HCT116 (cell line): ENCODE data around the gene ADAM19. TPM values are rescaled to one million over a fixed set of nuclear protein-coding genes. Genes with fewer than 3 reads are reported as not detected.

Experiments used
- ATAC-seq: fragments of 200-7000 bp; cut with Tn5 transposase; 2 replicates; pipeline ENCODE4 v1.9.1; 2020; ENCODE audit warnings: mild to moderate bottlenecking, moderate library complexity
- BruUV-seq: library from RNA; stranded (reverse); fragments of 400-500 nt; replicated peaks from 2 replicates; lab custom pipeline; 2021; lab: Mats Ljungman, UMichigan
- CTCF ChIA-PET: fragments of 300-600 bp; sonication (Branson Sonifier 250); formaldehyde crosslinking; loops from one replicate; lab custom pipeline; 2021; ENCODE audit warnings: antibody characterized with exemption; lab: Charles Lee
- POLR2A ChIA-PET: fragments of 300-600, 350-600 bp; sonication (Branson Sonifier 250); formaldehyde crosslinking; loops from one replicate; lab custom pipeline; 2021; ENCODE audit warnings: antibody characterized with exemption; lab: Charles Lee
- RAD21 ChIA-PET, 2 experiments: fragments of 300-600 bp; sonication (Branson Sonifier 250); formaldehyde crosslinking; loops; one replicate each; lab custom pipeline; 2023; ENCODE audit warnings: low total read pairs in 2 of 2; ENCODE audit not compliant: uncharacterized antibody in 2 of 2, unreplicated experiment in 2 of 2, low non-redundant PET in 1 of 2; lab: Charles Lee
- DNase-seq: peaks from one replicate; pipeline ENCODE4 v3.0.0-alpha.2; 2010; ENCODE audit warnings: low read depth, low spot score
- H2AFZ ChIP-seq: fragments of 200-600 bp; shearing (Covaris generic), sonication (generic); 2 replicates; pipeline ENCODE4 v1.6.1; 2017; ENCODE audit warnings: low read depth, mixed run types, mixed read lengths, antibody characterized with exemption, low read length; ENCODE audit not compliant: poor library complexity, severe bottlenecking
- H3K27ac ChIP-seq: 2 replicates; pipeline ENCODE4 v1.5.1; 2012; ENCODE audit warnings: low read depth, low read length
- H3K27me3 ChIP-seq: fragments of 200-600 bp; sonication (generic); 2 replicates; pipeline ENCODE4 v1.6.1; 2016; ENCODE audit warnings: mixed run types, low read length, mixed read lengths; ENCODE audit not compliant: insufficient read depth
- H3K36me3 ChIP-seq, 2 experiments: fragments of 200-500 bp in 1 of 2; fragments of 200-600 bp in 1 of 2; sonication (Bioruptor generic) in 1 of 2; sonication (generic) in 1 of 2; 2 replicates each; pipeline versions ENCODE4 v1.5.1 to v1.6.1; 2014 to 2016; ENCODE audit warnings: low read length in 2 of 2, inconsistent platforms in 1 of 2, mixed read lengths in 1 of 2, mixed run types in 1 of 2; ENCODE audit not compliant: insufficient read depth in 2 of 2, control insufficient read depth in 1 of 2
- H3K4me1 ChIP-seq, 2 experiments: fragments of 200-600 bp in 1 of 2; sonication (generic) in 1 of 2; 2 replicates each; pipeline versions ENCODE4 v1.5.1 to v1.6.1; 2012 to 2017; ENCODE audit warnings: low read length in 2 of 2, inconsistent platforms in 1 of 2, mild to moderate bottlenecking in 1 of 2, mixed read lengths in 1 of 2, mixed run types in 1 of 2, moderate library complexity in 1 of 2; ENCODE audit not compliant: insufficient read depth in 2 of 2, control insufficient read depth in 1 of 2
- H3K4me2 ChIP-seq: fragments of 200-600 bp; sonication (generic); 2 replicates; pipeline ENCODE4 v1.6.1; 2017; ENCODE audit warnings: mixed run types, low read length, mixed read lengths
- H3K4me3 ChIP-seq, 2 experiments: fragments of 200-600 bp in 1 of 2; sonication (generic) in 1 of 2; replicated peaks in 1 of 2; 2 replicates each; pipeline ENCODE4 v1.5.1; 2011 to 2016; ENCODE audit warnings: low read length in 2 of 2, control low read depth in 1 of 2, low read depth in 1 of 2, mild to moderate bottlenecking in 1 of 2, mixed read lengths in 1 of 2, mixed run types in 1 of 2
- H3K79me2 ChIP-seq: fragments of 200-600 bp; sonication (generic); 2 replicates; pipeline ENCODE4 v1.6.1; 2017; ENCODE audit warnings: mild to moderate bottlenecking, mixed run types, low read length, moderate library complexity, mixed read lengths; ENCODE audit not compliant: insufficient read depth
- H3K9ac ChIP-seq: fragments of 200-600 bp; sonication (generic); 2 replicates; pipeline ENCODE4 v1.6.1; 2016; ENCODE audit warnings: low read length, mixed read lengths
- H3K9me2 ChIP-seq: fragments of 200-600 bp; sonication (generic), shearing (Covaris generic); 2 replicates; pipeline ENCODE4 v1.6.1; 2017; ENCODE audit warnings: mixed run types, mild to moderate bottlenecking, moderate library complexity; ENCODE audit not compliant: insufficient read depth
- H3K9me3 ChIP-seq, 2 experiments: fragments of 200-500 bp in 1 of 2; fragments of 200-600 bp in 1 of 2; sonication (Bioruptor generic) in 1 of 2; sonication (generic) in 1 of 2; 2 replicates each; pipeline ENCODE4 v1.6.1; 2014 to 2017; ENCODE audit warnings: low read length in 2 of 2, mixed read lengths in 2 of 2, inconsistent platforms in 1 of 2, low read depth in 1 of 2, mild to moderate bottlenecking in 1 of 2, mixed run types in 1 of 2, moderate library complexity in 1 of 2; ENCODE audit not compliant: control insufficient read depth in 1 of 2, insufficient read depth in 1 of 2
- H4K20me1 ChIP-seq: fragments of 200-600 bp; sonication (generic), shearing (Covaris generic); 2 replicates; pipeline ENCODE4 v1.6.1; 2017; ENCODE audit warnings: mixed run types, mild to moderate bottlenecking, moderate library complexity; ENCODE audit not compliant: insufficient read depth
- CBX3 ChIP-seq: IDR thresholded peaks from 2 replicates; pipeline ENCODE4 v1.6.1; 2012; ENCODE audit warnings: low read depth
- CEBPB ChIP-seq: IDR thresholded peaks from 2 replicates; pipeline ENCODE4 v1.6.1; 2012; ENCODE audit warnings: low read depth
- EZH2 ChIP-seq: fragments of 200-600 bp; sonication (generic); IDR thresholded peaks from 2 replicates; pipeline ENCODE4 v1.6.1; 2017; ENCODE audit warnings: antibody characterized with exemption, mixed run types
- MAX ChIP-seq: IDR thresholded peaks from 2 replicates; pipeline ENCODE4 v1.6.1; 2012
- REST ChIP-seq: IDR thresholded peaks from 2 replicates; pipeline ENCODE4 v1.6.1; 2012; ENCODE audit warnings: low read depth
- SP1 ChIP-seq: IDR thresholded peaks from 2 replicates; pipeline ENCODE4 v1.6.1; 2012; ENCODE audit warnings: low read depth
- SRF ChIP-seq: IDR thresholded peaks from 2 replicates; pipeline ENCODE4 v1.6.1; 2012; ENCODE audit warnings: low read depth
- YY1 ChIP-seq: IDR thresholded peaks from 2 replicates; pipeline ENCODE4 v1.6.1; 2011; ENCODE audit warnings: low read length, low read depth, moderate library complexity, mild to moderate bottlenecking; ENCODE audit not compliant: insufficient replicate concordance; ENCODE audit errors: extremely low read depth
- ZFX ChIP-seq: fragments of 450-650 bp; IDR thresholded peaks from 2 replicates; pipeline ENCODE4 v1.6.1; 2017
- ZNF274 ChIP-seq: fragments of 200-500 bp; sonication (Bioruptor generic); IDR thresholded peaks from 2 replicates; pipeline ENCODE4 v1.6.1; 2014; ENCODE audit warnings: mild to moderate bottlenecking, low read depth, low read length, inconsistent platforms
- intact Hi-C: fragments of 100-400 bp; cut with micrococcal nuclease; formaldehyde crosslinking; loops from 2 replicates; pipeline ENCODE4 v1.10.0; 2022
- total RNA-seq: library from RNA; stranded (reverse); gene quantifications from one replicate; pipeline ENCODE4 v1.2.1, GENCODE V29; 2021; ENCODE audit not compliant: unreplicated experiment

ADAM19 gene
- total RNA-seq, 1 experiment from 2014 or later: 77.3 TPM

- DNase-seq: no peak
- Histone ChIP-seq H3K9ac (no peak overlapping the region), H3K9me3 (no peaks in the 10 kb centered on the region), H2AFZ (no peak overlapping the region), H3K9me2 (peaks cover 3% of the 10 kb centered on the region; the same call in 1 of the 2 replicates), H3K27ac (no peak overlapping the region), H3K27me3 (no peaks in the 10 kb centered on the region), H3K36me3 (peaks cover 9 to 13% of the 10 kb centered on the region in 2 experiments; a peak in 3 of 4 replicates), H3K4me1 (peaks cover 0 to 11% of the 10 kb centered on the region in 2 experiments; a peak in 1 of 4 replicates), H3K79me2 (peaks cover 75% of the 10 kb centered on the region; the same call in 1 of the 2 replicates)
- BruUV-seq: no TSS peak
- CTCF ChIA-PET: no interaction called here
- TF ChIP-seq CBX3 (no peak), ZFX (no peak), EZH2 (no peak), SRF (no peak), SP1 (no peak), REST (no peak), ZNF274 (no peak), MAX (no peak), CEBPB (no peak), YY1 (no peak)
- TF ChIP-seq, all 23 proteins: peak for 0
- ChIA-PET POLR2A (no interaction called here), RAD21 (no interaction called here)
- intact Hi-C loops: no loop called here
- ATAC-seq: no peak
- Histone ChIP-seq H3K4me3 (no peak overlapping the region), H4K20me1 (no peaks in the 10 kb centered on the region), H3K4me2 (no peak overlapping the region)
Measured at GRCh38 chr5:157540707-157541446, 34.7 kb downstream of the ADAM19 start.
